HepG2 (cell line): Measurements from ENCODE around the gene TRIM62. TPM values are rescaled to one million over a fixed set of nuclear protein-coding genes. Genes with fewer than 3 reads are reported as not detected.

Source experiments
- ATAC-seq: fragments of 200-7000 bp; cut with Tn5 transposase; 3 replicates; pipeline ENCODE4 v1.9.1; 2020; ENCODE audit warnings: mild to moderate bottlenecking, moderate library complexity
- BruUV-seq: library from RNA; stranded (reverse); fragments of 400-500 nt; replicated peaks from 2 replicates; lab custom pipeline; 2021; lab: Mats Ljungman, UMichigan
- CTCF ChIA-PET: fragments of 300-600 bp; formaldehyde crosslinking; extraction: SDS; loops from one replicate; lab custom pipeline; 2021; ENCODE audit warnings: low total read pairs, inconsistent platforms, low intra/inter-chr PET ratio; lab: Yijun Ruan, JAX
- POLR2A ChIA-PET: fragments of 350-600 bp; sonication (Branson Sonifier 250); formaldehyde crosslinking; loops from one replicate; lab custom pipeline; 2020; ENCODE audit warnings: antibody characterized with exemption, inconsistent platforms; lab: Yijun Ruan, JAX
- DNase-seq: peaks from one replicate; pipeline ENCODE4 v3.0.0-alpha.2; 2015; ENCODE audit warnings: low spot score
- FAIRE-seq: peaks from 3 replicates; lab custom pipeline; 2011; peaks lifted over from hg19 to GRCh38; lab: Jason Lieb, UNC
- H2AFZ ChIP-seq: one replicate; pipeline ENCODE4 v1.6.1; 2011; ENCODE audit warnings: low read length, inconsistent platforms
- H3K27ac ChIP-seq: fragments of 300-600 bp; 3 replicates; pipeline ENCODE4 v1.8.0; 2011; ENCODE audit warnings: mixed run types, mild to moderate bottlenecking, mixed read lengths, low read length, inconsistent platforms; ENCODE audit not compliant: insufficient read depth; ENCODE audit errors: extremely low read length
- H3K27me3 ChIP-seq, 2 experiments: fragments of 200-600 bp in 1 of 2; 2 replicates in 1 of 2; 3 replicates in 1 of 2; pipeline versions ENCODE4 v1.6.0 to v1.8.0; 2011; ENCODE audit warnings: low read length in 2 of 2, mild to moderate bottlenecking in 2 of 2, moderate library complexity in 2 of 2, inconsistent platforms in 1 of 2; ENCODE audit not compliant: insufficient read depth in 2 of 2, control insufficient read depth in 1 of 2
- H3K36me3 ChIP-seq, 2 experiments: fragments of 200-600 bp in 1 of 2; replicated peaks in 1 of 2; 2 replicates in 1 of 2; 3 replicates in 1 of 2; pipeline versions ENCODE4 v1.5.1 to v1.8.0; 2011; ENCODE audit warnings: low read length in 2 of 2, inconsistent platforms in 1 of 2; ENCODE audit not compliant: insufficient read depth in 2 of 2, control insufficient read depth in 1 of 2
- H3K4me1 ChIP-seq: 2 replicates; pipeline ENCODE4 v1.5.1; 2012; ENCODE audit warnings: low read length, inconsistent platforms; ENCODE audit not compliant: insufficient read depth
- H3K4me2 ChIP-seq: 2 replicates; pipeline ENCODE4 v1.6.0; 2011; ENCODE audit warnings: low read depth, low read length, inconsistent platforms
- H3K4me3 ChIP-seq, 3 experiments: fragments of 200-600 bp in 1 of 3; sonication (generic), shearing (Covaris generic) in 1 of 3; replicated peaks in 1 of 3; 2 replicates each; pipeline ENCODE4 v1.5.1; 2011 to 2016; ENCODE audit warnings: low read length in 3 of 3, inconsistent platforms in 2 of 3, low read depth in 2 of 3, mild to moderate bottlenecking in 2 of 3, control low read depth in 1 of 3, mixed read lengths in 1 of 3; ENCODE audit not compliant: insufficient read depth in 1 of 3
- H3K79me2 ChIP-seq: one replicate; pipeline ENCODE4 v1.6.1; 2011; ENCODE audit warnings: low read length, inconsistent platforms; ENCODE audit not compliant: insufficient read depth
- H3K9ac ChIP-seq: 2 replicates; pipeline ENCODE4 v1.6.0; 2011; ENCODE audit warnings: mild to moderate bottlenecking, low read depth, low read length, inconsistent platforms; ENCODE audit not compliant: insufficient read depth
- H3K9me3 ChIP-seq: 2 replicates; pipeline ENCODE4 v1.5.1; 2012; ENCODE audit warnings: mild to moderate bottlenecking, low read length
- H4K20me1 ChIP-seq: 2 replicates; pipeline ENCODE4 v1.6.0; 2011; ENCODE audit warnings: inconsistent platforms, mild to moderate bottlenecking, low read length, moderate library complexity; ENCODE audit not compliant: insufficient read depth
- ARNT2 ChIP-seq: sonication (generic); formaldehyde crosslinking; IDR thresholded peaks from 2 replicates; pipeline ENCODE4 v1.8.0; 2022; ENCODE audit warnings: mild to moderate bottlenecking, low read depth, missing genetic modification reagents, moderate library complexity
- CCDC6 ChIP-seq: sonication (generic); formaldehyde crosslinking; IDR thresholded peaks from 2 replicates; pipeline ENCODE4 v1.8.1; 2022; ENCODE audit warnings: mild to moderate bottlenecking, missing genetic modification reagents, moderate library complexity
- CHD2 ChIP-seq: IDR thresholded peaks from 2 replicates; pipeline ENCODE4 v1.6.1; 2011; ENCODE audit warnings: low read depth, low read length, improper control_type of control experiment
- DMTF1 ChIP-seq: sonication (generic); formaldehyde crosslinking; IDR thresholded peaks from 2 replicates; pipeline ENCODE4 v1.4.0; 2020; ENCODE audit warnings: mild to moderate bottlenecking, missing genetic modification reagents
- ESRRA ChIP-seq: sonication (generic); formaldehyde crosslinking; IDR thresholded peaks from 2 replicates; pipeline ENCODE4 v1.5.1; 2020; ENCODE audit warnings: mild to moderate bottlenecking, low read depth, missing genetic modification reagents
- FOXJ3 ChIP-seq: sonication (generic); formaldehyde crosslinking; IDR thresholded peaks from 2 replicates; pipeline ENCODE4 v1.4.0; 2020; ENCODE audit warnings: missing genetic modification reagents, mild to moderate bottlenecking, borderline replicate concordance
- HNRNPH1 ChIP-seq: fragments of 200-400 bp; formaldehyde crosslinking; optimal IDR thresholded peaks from 2 replicates; pipeline ENCODE3; 2017; ENCODE audit warnings: mild to moderate bottlenecking, low read depth, low read length
- NKX3-1 ChIP-seq: sonication (generic); formaldehyde crosslinking; IDR thresholded peaks from 2 replicates; pipeline ENCODE4 v1.5.0; 2020; ENCODE audit warnings: missing genetic modification reagents
- PHF8 ChIP-seq: sonication (generic); formaldehyde crosslinking; IDR thresholded peaks from 2 replicates; pipeline ENCODE4 v1.5.0; 2020; ENCODE audit warnings: missing genetic modification reagents
- SAP130 ChIP-seq: IDR thresholded peaks from 2 replicates; pipeline ENCODE4 v1.6.1; 2016; ENCODE audit warnings: low read depth
- SP5 ChIP-seq: IDR thresholded peaks from 2 replicates; pipeline ENCODE4 v1.6.1; 2016; ENCODE audit warnings: low read depth, borderline replicate concordance
- ZBTB3 ChIP-seq: sonication (generic); formaldehyde crosslinking; IDR thresholded peaks from 2 replicates; pipeline ENCODE4 v1.4.0; 2020; ENCODE audit warnings: low read depth, mild to moderate bottlenecking, moderate library complexity, missing genetic modification reagents, borderline replicate concordance
- ZFP36L2 ChIP-seq: sonication (generic); formaldehyde crosslinking; IDR thresholded peaks from 2 replicates; pipeline ENCODE4 v1.4.0; 2020; ENCODE audit warnings: missing genetic modification reagents
- ZFX ChIP-seq: sonication (generic); formaldehyde crosslinking; IDR thresholded peaks from 2 replicates; pipeline ENCODE4 v1.4.0; 2020; ENCODE audit warnings: mild to moderate bottlenecking, low read depth, missing genetic modification reagents, moderate library complexity
- ZNF230 ChIP-seq: sonication (generic); formaldehyde crosslinking; IDR thresholded peaks from 2 replicates; pipeline ENCODE4 v1.4.0; 2020; ENCODE audit warnings: mild to moderate bottlenecking, missing genetic modification reagents
- ZNF30 ChIP-seq: sonication (generic); formaldehyde crosslinking; IDR thresholded peaks from 2 replicates; pipeline ENCODE4 v1.5.0; 2020; ENCODE audit warnings: mild to moderate bottlenecking, missing genetic modification reagents
- ZNF556 ChIP-seq: sonication (generic); formaldehyde crosslinking; IDR thresholded peaks from 2 replicates; pipeline ENCODE4 v1.4.0; 2020; ENCODE audit warnings: mild to moderate bottlenecking, missing genetic modification reagents, borderline replicate concordance
- ZNF572 ChIP-seq: sonication (generic); formaldehyde crosslinking; IDR thresholded peaks from 2 replicates; pipeline ENCODE4 v1.5.1; 2020; ENCODE audit warnings: mild to moderate bottlenecking, missing genetic modification reagents
- ZNF674 ChIP-seq: sonication (generic); formaldehyde crosslinking; IDR thresholded peaks from 2 replicates; pipeline ENCODE4 v1.5.0; 2020; ENCODE audit warnings: low read depth, mild to moderate bottlenecking, missing genetic modification reagents
- ZNF740 ChIP-seq: sonication (generic); formaldehyde crosslinking; IDR thresholded peaks from 2 replicates; pipeline ENCODE4 v1.4.0; 2020; ENCODE audit warnings: missing genetic modification reagents
- ZNF775 ChIP-seq: sonication (generic); formaldehyde crosslinking; IDR thresholded peaks from 2 replicates; pipeline ENCODE4 v1.4.0; 2020; ENCODE audit warnings: missing genetic modification reagents, mild to moderate bottlenecking, moderate library complexity, borderline replicate concordance
- WGBS: methylation state at CpG from one replicate; pipeline ENCODE4 v1.1.6; 2017; ENCODE audit warnings: low lambda C conversion rate; 5-methylcytosine and 5-hydroxymethylcytosine counted together
- in situ Hi-C: cut with HindIII; loops from 2 replicates; pipeline ENCODE4 v1.10.0; 2017; ENCODE audit warnings: low pct_unique_long_range_greater_than_20kb; ENCODE audit not compliant: extremely low pct_ligation_motif_present
- intact Hi-C: fragments of 100-400 bp; cut with micrococcal nuclease; formaldehyde crosslinking; loops from one replicate; pipeline ENCODE4 v1.10.0; 2022; ENCODE audit not compliant: unreplicated experiment
- polyA plus RNA-seq, 8 experiments: library from polyadenylated mRNA; depleted of rRNA in 3 of 8; stranded (reverse) in 7 of 8; unstranded in 1 of 8; fragments of >200 nt; fragmentation: Illumina TruSeq in 4 of 8; extraction: Trizol in 4 of 8; gene quantifications; 2 replicates each; pipeline versions ENCODE4 v1.2.1 to v1.2.3, GENCODE V29; 2011 to 2016; ENCODE audit warnings: low read depth in 4 of 8, missing spikeins in 1 of 8, mixed read lengths in 1 of 8; ENCODE audit not compliant: insufficient read depth in 1 of 8
- total RNA-seq, 5 experiments: library from RNA; depleted of rRNA; stranded (reverse); fragments of >200 nt; fragmentation: Illumina TruSeq; extraction: Trizol; gene quantifications; 2 replicates each; pipeline ENCODE4 v1.2.3, GENCODE V29; 2016; ENCODE audit warnings: low read depth in 1 of 5

Gene TRIM62
- total and polyA plus RNA-seq, 2 of the 13 experiments (the other 11 are each of a cell fraction or from before 2014, with no cell fraction given), result 0.53 to 0.57 TPM

- TF ChIP-seq ARNT2 (CRISPR knock-in tag) (no peak), ZFP36L2 (no peak), ESRRA (CRISPR knock-in tag) (no peak), ZNF674 (CRISPR knock-in tag) (no peak), ZFX (no peak), ZNF775 (CRISPR knock-in tag) (no peak), ZNF556 (CRISPR knock-in tag) (no peak)
These were observed 578 bp upstream of the TRIM62 start (continued) for GRCh38 chr1:33182401-33182841.

- Histone ChIP-seq H3K36me3 (0 out of 5 replicates have a peak, but pooled peaks cover 0 to 1% of the 10 kb centered on the region in 2 experiments), H3K27ac (no peak overlapping the region), H3K4me3 (peak overlapping the region; percentile 53 to 81 (median 80)), H3K9ac (no peak overlapping the region), H2AFZ (no peak overlapping the region), H3K79me2 (no peaks in the 10 kb centered on the region), H4K20me1 (no peaks in the 10 kb centered on the region), H3K9me3 (no peaks in the 10 kb centered on the region), H3K4me1 (peaks cover 23% of the 10 kb centered on the region), H3K27me3 (peaks cover 0 to 5% of the 10 kb centered on the region in 2 experiments; a peak in 1 of 5 replicates), H3K4me2 (peak overlapping the region; percentile 85)
- 2% methylated on average over 33 of the region's 90 CpGs for WGBS
- ChIA-PET POLR2A (interaction anchor here (0.6 to 2.2 kb wide), 12 partner anchors 9 to 1168 kb away, joined by 3 to 17 read pairs (median 3); partner anchors contain the start of gene KHDRBS1), CTCF (no interaction called here)
- no peak for DNase-seq
- BruUV-seq, result no TSS peak
- intact Hi-C loops, result no loop called here
- ATAC-seq, result peak; percentile 90
- in situ Hi-C loops, result no loop called here
- FAIRE-seq, result no peak
- peak; percentile 59; the same call in 1 of the 2 replicates for TF ChIP-seq ZNF230 (CRISPR knock-in tag)
- peak; percentile 50; the same call in 1 of the 2 replicates for TF ChIP-seq SAP130 (CRISPR knock-in tag)
- no peak for TF ChIP-seq FOXJ3
- no peak for TF ChIP-seq DMTF1 (CRISPR knock-in tag)
- no peak for TF ChIP-seq HNRNPH1
- no peak for TF ChIP-seq SP5 (CRISPR knock-in tag)
- peak; percentile 20; the same call in 1 of the 2 replicates for TF ChIP-seq PHF8 (CRISPR knock-in tag)
- TF ChIP-seq ZNF30 (CRISPR knock-in tag), result no peak
- no peak for TF ChIP-seq ZBTB3 (CRISPR knock-in tag)
- no peak for TF ChIP-seq ZNF740 (CRISPR knock-in tag)
- TF ChIP-seq NKX3-1, result no peak; the same call in 1 of the 2 replicates
- no peak for TF ChIP-seq CHD2
- TF ChIP-seq ZNF572 (CRISPR knock-in tag), result no peak
- peak; percentile 74; the same call in 1 of the 2 replicates for TF ChIP-seq CCDC6 (CRISPR knock-in tag)
These were observed 642 bp downstream of the TRIM62 start for GRCh38 chr1:33180911-33181890.
